ENCODE data around the gene BPIFB1.

Gene BPIFB1

DNA sequence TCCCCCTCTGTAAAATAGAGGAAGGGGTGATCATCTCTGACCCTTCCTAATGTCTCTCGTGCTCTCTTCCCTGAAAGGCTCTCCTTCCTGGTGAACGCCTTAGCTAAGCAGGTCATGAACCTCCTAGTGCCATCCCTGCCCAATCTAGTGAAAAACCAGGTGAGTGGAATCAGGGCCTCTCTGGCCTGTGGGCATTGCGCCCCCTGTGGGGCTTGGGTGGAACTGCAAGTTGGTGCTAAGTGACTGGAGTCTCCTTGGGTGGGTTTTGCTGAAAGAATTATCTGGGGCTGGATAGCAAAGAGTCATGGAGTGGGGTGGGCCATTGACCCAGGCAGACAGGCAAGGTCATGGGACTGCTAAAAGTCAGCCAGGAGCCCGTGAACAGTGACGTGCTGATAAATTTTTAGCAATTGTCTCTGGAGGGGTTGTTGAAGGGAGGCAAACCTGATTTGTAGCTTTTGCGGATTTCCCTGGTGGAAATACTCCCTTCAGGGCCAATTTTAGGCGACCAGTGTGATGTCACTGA, 8.9 kb downstream of the BPIFB1 start:
- DNase-seq (ENCODE audit: extremely low read depth in 1 of 2, low read depth in 1 of 2): peak; percentile 18 to 54

DNA sequence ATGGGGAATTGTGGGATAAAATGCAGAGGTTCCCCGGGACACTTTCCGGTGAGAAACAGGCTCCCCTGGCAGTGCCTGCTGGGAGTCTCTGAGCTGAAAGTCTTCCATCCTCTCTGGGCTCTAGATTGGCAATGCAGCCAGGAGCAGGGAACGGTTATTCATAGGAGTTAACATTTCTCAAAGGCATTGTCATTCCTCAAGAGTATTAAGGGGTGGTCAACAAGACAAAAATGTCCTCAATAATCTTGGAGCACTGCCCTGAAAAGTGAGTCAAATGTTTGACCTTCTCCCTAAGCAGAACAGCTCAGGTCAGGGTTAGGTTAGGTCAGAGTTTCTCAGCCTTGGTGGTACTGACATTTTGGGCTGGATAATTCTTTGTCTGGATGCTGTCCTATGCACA, 13.2 kb downstream of the BPIFB1 start:
- no peak for DNase-seq (ENCODE audit: extremely low read depth in 1 of 2, low read depth in 1 of 2)

DNA sequence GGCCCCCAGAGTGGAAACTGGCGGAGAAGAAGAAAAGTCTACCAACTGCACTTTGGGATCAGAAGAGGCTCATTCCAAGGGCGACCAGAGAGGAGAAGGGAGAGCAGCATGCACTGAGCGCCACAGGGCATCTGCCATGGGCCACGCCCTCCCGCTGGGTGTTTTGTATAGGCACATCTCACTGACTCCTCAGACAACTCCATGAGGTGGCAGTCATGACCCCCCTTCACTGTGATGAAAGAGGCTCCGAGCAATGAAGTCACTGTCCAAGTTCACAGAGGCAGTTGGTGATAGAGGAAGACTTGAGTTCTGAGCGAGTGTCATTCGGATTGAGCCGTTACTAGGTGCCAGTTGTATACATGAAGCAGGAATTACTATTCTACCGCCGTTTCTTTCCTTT, 15.4 kb downstream of the BPIFB1 start:
- DNase-seq (ENCODE audit: extremely low read depth in 1 of 2, low read depth in 1 of 2): no peak

DNA sequence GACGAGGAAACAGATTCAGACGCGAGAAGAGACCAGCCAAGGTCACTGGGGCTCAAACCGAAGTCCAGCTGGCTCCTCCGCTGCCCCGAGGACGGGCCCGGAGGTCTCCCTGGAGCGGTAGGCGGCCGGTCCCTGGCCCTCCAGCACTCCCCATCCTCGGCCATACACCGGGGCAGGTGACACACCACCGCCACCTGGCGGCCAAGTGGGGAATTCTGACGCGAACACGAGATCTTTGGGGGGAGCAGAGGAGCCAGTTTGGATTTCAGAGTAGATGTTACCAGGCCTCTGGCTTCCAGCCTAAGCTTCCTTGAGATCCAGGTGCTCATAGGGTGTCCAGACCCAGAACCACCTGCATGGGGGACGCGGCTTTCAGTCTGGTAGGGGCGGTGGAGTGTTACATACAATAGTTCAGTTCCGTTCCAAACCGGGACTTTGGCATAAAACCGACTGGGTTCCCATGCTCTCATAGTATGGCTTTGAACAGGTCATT, 16.1 kb downstream of the BPIFB1 start:
- peak; percentile 16 to 61 for DNase-seq (ENCODE audit: extremely low read depth in 1 of 2, low read depth in 1 of 2)

DNA sequence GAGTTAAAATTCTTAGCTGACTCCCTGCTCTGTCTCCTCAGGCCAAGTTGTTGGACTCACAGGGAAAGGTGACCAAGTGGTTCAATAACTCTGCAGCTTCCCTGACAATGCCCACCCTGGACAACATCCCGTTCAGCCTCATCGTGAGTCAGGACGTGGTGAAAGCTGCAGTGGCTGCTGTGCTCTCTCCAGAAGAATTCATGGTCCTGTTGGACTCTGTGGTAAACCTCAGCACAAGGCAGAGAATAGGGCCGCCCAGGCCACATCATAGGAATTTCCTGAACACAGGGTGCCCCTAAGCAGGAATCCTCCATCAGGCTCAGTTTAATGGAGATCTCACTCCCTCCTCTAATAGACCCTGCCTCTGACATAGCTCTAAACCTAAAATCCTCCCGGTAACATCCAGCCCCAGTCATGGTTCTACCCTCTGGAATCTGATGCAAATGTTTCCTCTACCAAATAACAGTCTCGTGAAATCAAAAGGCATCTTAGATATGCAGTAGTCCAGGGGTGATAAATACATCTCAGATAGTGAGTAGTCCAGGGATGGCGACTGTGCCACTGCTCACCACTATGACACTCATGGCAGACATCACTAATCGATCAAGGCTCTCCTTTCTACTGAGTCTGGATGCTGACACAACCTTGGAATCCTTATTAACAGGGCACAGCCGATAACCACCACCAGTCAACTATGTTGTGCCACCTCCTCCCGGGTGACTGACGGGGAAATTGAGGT, 18.3 kb downstream of the BPIFB1 start:
- DNase-seq (ENCODE audit: extremely low read depth in 1 of 2, low read depth in 1 of 2): no peak

DNA sequence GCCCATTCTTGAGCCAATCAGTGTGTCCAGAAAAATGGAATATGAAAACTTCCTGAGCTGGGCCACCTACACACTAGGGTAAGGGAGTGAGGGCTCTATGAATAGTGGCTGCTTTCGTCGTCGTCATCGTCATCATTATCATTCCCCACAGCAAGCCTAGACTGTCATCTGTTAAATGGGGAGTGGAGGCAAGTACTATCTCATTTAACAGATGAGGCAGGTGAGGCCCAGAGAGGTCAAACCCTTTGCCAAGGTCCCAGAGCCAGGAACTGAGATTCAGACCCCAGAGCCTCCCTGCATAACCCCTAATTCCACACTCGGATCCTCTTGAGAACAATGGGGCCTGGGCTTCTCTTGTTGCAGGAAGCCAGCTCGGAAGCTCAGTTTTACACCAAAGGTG, 20.6 kb downstream of the BPIFB1 start:
- DNase-seq (ENCODE audit: extremely low read depth in 1 of 2, low read depth in 1 of 2): no peak

DNA sequence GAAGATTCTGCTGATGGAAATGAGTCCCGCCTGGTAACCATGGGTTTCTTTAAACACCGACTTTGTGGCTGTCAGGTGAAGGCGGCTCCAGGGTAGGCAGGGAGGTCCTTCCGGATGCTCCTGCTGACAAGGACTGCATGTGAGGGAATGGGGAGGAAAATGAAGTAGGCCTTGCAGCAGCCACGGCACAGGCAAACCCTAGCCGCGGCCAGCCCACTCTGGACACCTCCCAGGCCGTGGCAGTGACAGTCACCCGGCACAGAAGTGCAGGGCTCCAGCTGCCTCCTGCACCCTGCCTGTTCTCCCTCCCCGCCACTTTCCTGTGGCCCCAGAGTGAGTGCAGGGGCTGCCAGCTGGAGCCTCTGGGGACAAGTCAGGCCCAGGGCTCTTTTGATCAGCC, 21.0 kb downstream of the BPIFB1 start:
- no peak for DNase-seq (ENCODE audit: extremely low read depth in 1 of 2, low read depth in 1 of 2)

DNA sequence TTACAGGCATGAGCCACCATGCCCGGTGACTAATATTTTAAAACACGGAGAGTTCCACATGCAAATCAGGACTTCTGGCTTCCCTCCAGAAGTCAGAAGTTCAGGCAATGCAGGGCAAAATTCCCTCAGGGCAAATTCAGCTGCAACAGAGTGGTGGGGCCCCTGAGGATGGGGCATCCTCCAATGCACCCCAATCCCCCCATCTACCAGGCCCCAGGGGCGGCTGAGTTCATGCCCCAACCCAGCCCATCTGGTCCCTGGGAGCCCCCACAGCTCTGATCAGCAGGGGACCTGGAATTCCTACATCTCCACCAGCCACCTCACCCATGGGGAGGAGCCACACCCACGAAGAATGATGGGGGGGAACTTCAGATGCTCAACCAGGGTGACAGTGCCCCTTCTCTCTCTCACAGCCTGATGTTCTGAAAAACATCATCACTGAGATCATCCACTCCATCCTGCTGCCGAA, 22.6 kb downstream of the BPIFB1 start:
- DNase-seq (ENCODE audit: extremely low read depth in 1 of 2, low read depth in 1 of 2): no peak

DNA sequence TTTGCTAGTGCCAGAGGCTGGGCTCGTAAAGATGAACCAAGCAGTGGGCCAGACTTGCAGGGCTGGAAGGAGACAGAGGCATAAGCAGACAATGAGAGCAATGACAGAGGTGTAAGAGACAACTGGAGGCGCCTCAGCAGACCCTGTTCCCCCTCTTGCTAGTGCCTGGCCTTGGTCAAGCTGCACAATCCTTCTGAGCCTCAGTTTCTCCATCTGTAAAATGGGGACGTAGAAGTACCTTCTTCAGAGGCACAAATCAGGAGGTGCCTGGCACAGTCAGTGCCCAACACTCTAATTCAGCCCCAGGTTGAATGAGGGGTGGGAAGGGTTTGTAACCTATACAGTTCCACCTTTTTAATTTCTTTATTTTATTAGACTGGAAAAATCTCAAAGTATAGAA, 23.2 kb downstream of the BPIFB1 start:
- no peak for DNase-seq (ENCODE audit: extremely low read depth in 1 of 2, low read depth in 1 of 2)

DNA sequence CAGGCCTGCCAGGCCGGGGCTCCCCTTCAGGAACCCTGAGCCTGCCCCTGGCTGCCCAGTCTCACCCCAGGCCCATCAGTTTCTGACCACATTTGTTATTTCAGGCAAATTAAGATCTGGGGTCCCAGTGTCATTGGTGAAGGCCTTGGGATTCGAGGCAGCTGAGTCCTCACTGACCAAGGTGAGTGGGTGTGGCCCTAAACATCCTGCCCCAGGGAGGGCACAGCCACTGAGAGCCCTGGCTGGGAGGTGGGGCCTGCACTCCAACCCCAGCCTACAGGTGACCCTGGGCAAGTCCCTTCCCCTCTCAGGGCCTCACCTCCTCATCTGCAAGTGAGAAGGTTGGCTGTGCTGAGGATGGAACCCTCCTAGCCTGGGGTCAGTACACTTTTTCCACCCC, 23.8 kb downstream of the BPIFB1 start:
- DNase-seq (ENCODE audit: extremely low read depth in 1 of 2, low read depth in 1 of 2): no peak

DNA sequence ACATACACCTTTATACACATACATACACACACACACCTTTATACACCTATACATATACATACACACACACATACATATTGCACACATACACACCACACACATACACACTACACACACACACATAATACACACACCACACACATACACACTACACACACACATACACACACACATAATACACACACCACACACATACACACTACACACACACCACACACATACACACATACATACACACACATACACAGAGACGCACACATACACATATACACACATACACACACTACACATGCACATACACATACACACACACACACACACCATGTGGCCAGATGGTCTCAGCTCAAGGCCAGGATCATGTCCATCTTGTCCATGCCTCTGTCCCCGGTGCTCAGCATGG, 25.7 kb downstream of the BPIFB1 start:
- no peak for DNase-seq (ENCODE audit: extremely low read depth in 1 of 2, low read depth in 1 of 2)

DNA sequence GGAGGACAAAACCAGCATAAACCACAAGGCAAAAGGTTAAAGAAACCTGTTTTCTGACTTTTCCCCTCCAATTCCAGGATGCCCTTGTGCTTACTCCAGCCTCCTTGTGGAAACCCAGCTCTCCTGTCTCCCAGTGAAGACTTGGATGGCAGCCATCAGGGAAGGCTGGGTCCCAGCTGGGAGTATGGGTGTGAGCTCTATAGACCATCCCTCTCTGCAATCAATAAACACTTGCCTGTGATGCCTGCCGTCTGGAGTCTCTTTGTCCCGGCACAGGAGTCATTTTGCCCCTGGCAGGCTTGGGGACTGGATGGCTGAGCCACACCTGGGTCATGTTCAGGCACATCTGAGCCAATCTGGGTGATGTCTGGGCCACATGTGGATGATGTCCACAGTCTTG, 26.6 kb downstream of the BPIFB1 start:
- DNase-seq (ENCODE audit: extremely low read depth in 1 of 2, low read depth in 1 of 2): no peak

DNA sequence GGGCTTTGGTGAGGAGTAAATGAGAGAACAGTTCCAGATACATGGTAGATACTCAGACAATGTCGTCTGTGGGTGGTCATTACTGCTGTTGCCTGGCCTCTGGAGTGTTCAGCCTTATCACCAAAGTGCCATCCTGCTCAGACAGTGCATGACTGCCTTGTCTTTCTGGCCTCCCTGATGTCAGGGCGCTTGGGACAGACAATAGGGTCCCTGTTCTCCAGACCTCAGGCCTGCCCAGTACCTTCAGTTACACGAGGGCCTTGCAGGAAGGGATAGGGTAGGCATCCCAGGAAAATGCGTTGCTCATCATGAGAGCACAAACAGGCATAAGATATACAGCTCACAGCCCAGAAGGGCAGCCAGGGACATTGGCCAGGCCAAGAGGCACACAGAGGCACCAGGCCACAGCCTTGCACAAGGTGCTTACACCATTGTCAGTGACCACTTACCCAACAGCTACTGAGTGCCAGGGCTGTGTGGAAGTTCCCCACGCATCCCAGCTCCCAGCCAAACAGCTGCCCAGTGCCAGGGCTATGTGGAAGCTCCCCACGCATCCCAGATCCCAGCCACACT, 27.4 kb downstream of the BPIFB1 start:
- no peak for DNase-seq (ENCODE audit: extremely low read depth in 1 of 2, low read depth in 1 of 2)

DNA sequence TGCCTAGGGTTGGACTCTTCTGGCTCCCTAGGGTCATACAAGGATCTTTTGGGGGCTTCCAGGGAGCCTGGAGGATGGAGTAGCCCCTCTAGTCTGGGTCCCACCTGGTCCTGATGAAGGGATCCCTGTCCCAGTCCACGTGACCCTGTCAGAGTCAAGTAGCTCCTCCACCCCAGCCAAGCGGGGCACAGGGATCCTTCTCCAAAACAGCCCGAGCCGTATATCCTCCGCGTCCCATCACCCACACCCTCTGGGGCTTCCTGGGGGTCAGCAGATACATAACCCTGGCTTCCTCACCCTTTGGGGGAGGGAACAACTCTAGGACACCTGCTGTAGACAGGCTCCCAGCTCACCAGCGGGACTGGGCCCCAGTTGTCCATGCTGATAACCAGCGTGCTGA, 28.0 kb downstream of the BPIFB1 start:
- no peak for DNase-seq (ENCODE audit: extremely low read depth in 1 of 2, low read depth in 1 of 2)

DNA sequence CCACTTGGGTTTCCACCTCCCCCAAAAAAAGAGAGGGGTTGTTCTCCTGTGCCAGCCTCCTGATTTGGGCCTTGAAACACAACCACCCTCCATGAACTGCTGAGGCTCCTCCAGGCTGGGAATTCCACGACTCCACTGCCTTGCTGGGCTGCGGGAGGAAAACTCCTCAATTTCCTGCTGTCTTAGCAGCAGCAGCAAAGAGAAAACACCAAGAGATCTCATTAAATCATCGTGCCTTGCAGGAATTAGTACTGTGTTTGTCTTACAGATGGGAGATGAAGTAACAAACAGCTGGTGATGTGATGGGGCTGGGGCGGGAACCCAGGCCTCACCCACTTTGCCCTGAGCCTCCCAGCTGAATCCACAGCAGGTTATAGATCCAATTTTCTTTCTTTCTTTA, 29.0 kb downstream of the BPIFB1 start:
- no peak for DNase-seq (ENCODE audit: extremely low read depth in 1 of 2, low read depth in 1 of 2)

DNA sequence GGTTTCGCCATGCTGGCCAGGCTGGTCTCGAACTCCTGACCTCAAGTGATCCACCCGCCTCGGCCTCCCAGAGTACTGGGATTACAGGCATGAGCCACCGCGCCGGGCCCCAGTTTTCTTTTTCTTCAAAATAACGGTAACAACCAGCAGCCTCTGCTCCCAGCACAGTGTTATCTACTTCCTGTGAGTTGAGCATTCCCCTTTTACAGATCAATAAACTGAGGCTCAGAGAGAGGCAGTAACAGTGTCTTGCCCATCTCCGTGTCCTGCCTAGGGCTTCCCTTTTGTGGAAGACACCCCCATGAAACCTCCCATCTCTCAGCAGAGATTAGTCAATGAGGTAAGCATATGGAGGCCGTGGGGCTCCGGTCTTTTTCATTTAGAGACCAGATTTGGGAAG, 29.6 kb downstream of the BPIFB1 start:
- no peak for DNase-seq (ENCODE audit: extremely low read depth in 1 of 2, low read depth in 1 of 2)

DNA sequence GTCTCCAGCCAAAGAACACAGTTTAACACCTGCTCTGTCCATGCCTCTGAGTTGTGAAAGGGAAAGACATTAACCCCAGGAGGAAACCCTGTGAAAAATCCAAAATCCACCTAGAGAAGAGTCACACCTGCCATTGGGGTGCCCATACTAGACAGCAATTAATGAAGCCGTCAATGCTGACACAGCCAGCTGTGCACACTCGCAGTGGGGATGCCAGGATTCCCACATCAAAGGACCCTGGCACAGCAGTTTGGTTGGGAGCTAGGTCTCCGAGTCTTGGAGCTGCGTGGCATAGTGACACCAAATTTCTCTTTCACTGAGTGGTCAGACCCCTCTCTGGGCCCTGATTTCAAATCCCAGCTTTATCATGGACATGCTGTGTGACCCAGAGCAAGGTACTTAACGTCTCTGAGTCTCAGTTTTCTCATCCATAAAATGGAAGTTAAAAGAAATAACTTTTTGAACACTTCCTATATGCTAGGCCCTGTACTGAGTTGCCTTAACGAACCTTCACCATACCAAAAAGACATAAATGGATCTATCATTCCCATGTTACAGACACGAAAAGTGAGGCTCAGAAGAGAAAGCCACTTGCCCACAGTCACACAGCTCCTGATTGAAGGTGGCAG, 30.8 kb downstream of the BPIFB1 start:
- DNase-seq (ENCODE audit: extremely low read depth in 1 of 2, low read depth in 1 of 2): no peak

DNA sequence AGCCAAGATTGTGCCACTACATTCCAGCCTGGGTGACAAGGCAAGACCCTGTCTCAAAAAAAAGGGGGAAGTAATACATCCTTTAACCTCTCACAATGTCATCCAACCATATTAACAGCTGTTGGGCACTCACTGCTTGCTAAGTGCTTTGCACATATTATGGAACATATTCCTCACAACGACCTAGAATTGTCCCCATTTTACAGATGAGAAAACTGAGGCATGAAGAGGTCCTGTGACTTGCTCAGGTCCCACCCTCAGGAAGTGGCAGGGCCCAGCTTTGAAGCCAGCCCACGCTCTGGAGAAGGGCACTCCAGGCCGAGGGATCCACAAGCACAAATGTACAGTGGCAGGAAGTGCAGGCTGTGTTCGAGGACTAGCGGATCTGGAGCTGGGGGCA, 33.3 kb downstream of the BPIFB1 start:
- no peak for DNase-seq (ENCODE audit: extremely low read depth in 1 of 2, low read depth in 1 of 2)

DNA sequence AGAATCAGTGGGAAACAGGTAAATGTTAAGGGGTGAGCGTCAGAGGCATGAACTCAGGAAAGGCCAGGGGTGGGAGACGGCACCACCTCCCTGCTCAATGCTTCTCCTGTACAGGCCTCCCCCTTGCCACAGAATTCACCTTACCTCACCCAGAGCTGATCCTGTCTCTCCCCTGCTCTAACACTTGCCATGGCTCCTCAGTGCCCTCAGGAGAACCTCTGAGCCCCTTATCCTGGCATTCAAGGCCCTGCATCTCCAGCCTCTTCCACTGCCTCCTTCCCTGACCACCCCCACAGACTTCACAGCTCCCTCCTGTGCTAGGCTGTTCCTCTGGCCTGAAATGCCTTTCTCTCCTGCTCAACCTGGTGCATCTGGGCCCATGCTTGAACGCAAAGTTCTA, 33.9 kb downstream of the BPIFB1 start:
- DNase-seq (ENCODE audit: extremely low read depth in 1 of 2, low read depth in 1 of 2): no peak

DNA sequence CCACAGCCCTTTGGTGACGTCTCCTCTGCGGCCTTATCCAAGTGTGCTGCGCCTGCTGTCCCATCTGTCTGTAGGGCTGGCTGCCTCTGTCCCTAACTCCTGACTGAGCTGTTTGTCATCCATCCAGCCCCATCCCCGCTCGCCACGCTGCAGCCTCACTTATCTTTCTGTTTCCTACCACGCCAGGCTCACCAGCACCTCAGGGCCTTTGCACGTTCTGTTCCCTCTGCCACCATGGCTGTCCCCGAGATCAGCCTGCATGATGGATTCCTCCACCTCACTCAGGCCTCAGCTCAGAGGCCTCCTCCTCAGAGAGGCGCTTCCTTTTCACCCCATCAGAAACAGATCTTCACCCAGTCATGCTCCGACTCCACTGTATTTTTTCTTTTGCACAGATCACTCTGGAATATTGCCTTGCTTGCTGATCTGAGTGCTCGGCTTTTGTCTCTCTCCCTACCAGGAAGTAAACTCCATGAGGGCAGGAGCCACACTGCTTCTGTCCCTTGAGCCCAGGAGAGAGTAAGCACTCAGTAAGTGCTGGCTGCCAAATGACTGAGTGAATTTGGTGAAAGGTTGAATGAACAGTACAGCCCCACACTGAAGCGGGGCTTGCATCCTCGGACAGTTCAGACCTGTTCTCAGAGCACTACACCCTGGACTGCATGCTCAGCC, 34.5 kb downstream of the BPIFB1 start:
- no peak for DNase-seq (ENCODE audit: extremely low read depth in 1 of 2, low read depth in 1 of 2)

DNA sequence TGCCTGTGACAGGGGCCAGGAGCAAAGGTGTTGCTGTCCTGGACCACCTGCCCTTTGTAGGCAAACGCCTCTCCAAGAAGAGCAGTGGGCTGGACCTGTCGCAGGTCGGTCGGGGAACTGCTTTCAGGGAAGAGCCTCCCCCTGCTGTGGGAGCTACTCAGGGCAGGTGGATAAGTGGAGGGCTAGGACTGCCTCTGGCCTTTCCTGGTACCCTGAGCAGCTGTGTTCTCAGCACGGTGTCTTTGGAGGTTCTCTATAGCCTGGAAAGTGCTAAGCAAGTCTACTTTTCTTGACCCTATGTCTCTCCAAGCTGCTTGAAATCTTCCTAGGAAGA, 35.0 kb downstream of the BPIFB1 start:
- DNase-seq (ENCODE audit: extremely low read depth in 1 of 2, low read depth in 1 of 2): no peak

DNA sequence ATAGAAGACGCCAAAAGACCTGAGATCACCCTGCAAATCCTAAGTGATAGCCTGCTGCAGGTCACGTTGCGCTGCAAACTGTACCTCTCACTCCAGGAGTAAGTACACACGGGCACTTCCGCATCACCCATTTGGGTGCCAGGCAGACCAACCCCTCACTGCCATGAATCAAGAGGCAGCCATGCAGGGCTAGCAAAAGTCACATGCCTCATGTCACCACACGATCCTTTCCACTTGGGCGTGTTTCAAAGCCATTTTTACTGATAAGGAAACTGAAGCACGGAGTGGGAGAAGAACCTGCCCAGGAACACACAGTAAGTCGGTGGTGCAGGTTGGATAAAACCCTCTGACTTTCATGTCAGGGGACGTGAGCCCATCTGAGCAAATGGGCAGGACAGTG, 37.0 kb downstream of the BPIFB1 start:
- DNase-seq (ENCODE audit: extremely low read depth in 1 of 2, low read depth in 1 of 2): no peak
